T-helper 2 cell treated with Interferon-gamma antibody and Interleukin-4, amounts not matched to agents 100 ng/mL and 5 ng/mL, for 36 hours (primary cell): Measurements from ENCODE around the gene ZNG1B. TPM values are rescaled to one million over a fixed set of nuclear protein-coding genes. Genes with fewer than 3 reads are reported as not detected.

ENCODE experiments used
- total RNA-seq: library from RNA; stranded (reverse); gene quantifications from 2 replicates; pipeline ENCODE4 v1.2.3, GENCODE V29; 2022

Gene ZNG1B
- total RNA-seq, 1 donor from 2014 or later = 36.5 TPM

Other genes starting within 250 kb of the ZNG1B start
- gene PAX8, start 158.8 kb upstream of the ZNG1B start, total RNA-seq = 0.32 and 0.45 TPM in 2 replicates
- gene FOXD4L1, start 61.0 kb downstream of the ZNG1B start, total RNA-seq = 0.34 and 0.50 TPM in 2 replicates
- 27.6 and 29.6 TPM in 2 replicates for gene RABL2A, start 189.6 kb downstream of the ZNG1B start, total RNA-seq